Panc1 (cell line): ENCODE results near the gene RASA3. TPM values are rescaled to one million over a fixed set of nuclear protein-coding genes. Genes with fewer than 3 reads are reported as not detected.

Source experiments
- ATAC-seq: fragments of 200-7000 bp; cut with Tn5 transposase; 2 replicates; pipeline ENCODE4 v1.9.1; 2020; ENCODE audit warnings: mild to moderate bottlenecking, moderate library complexity
- BruUV-seq: library from RNA; stranded (reverse); fragments of 400-500 nt; replicated peaks from 2 replicates; lab custom pipeline; 2021; lab: Mats Ljungman, UMichigan
- CTCF ChIA-PET: fragments of 300-600 bp; sonication (Branson Sonifier 250); formaldehyde crosslinking; loops from one replicate; lab custom pipeline; 2022; ENCODE audit warnings: antibody characterized with exemption; lab: Charles Lee
- POLR2A ChIA-PET: fragments of 300-600 bp; sonication (Branson Sonifier 250); formaldehyde crosslinking; loops from one replicate; lab custom pipeline; 2022; ENCODE audit warnings: antibody characterized with exemption; lab: Charles Lee
- DNase-seq: peaks from one replicate; pipeline ENCODE4 v3.0.0-alpha.2; 2010; ENCODE audit warnings: low read depth, low spot score
- H3K27ac ChIP-seq: 2 replicates; pipeline ENCODE4 v1.5.1; 2011; ENCODE audit warnings: mild to moderate bottlenecking, low read length, inconsistent platforms
- H3K27me3 ChIP-seq: fragments of 200-500 bp; sonication (Bioruptor generic); 2 replicates; pipeline ENCODE4 v1.6.0; 2014; ENCODE audit warnings: low read length, inconsistent platforms; ENCODE audit not compliant: control insufficient read depth, insufficient read depth
- H3K36me3 ChIP-seq: fragments of 200-500 bp; sonication (Bioruptor generic); 2 replicates; pipeline ENCODE4 v1.5.1; 2014; ENCODE audit warnings: inconsistent platforms, mild to moderate bottlenecking, low read length, moderate library complexity; ENCODE audit not compliant: control insufficient read depth, insufficient read depth
- H3K4me1 ChIP-seq: 2 replicates; pipeline ENCODE4 v1.5.1; 2011; ENCODE audit warnings: inconsistent platforms, mild to moderate bottlenecking, low read length, moderate library complexity; ENCODE audit not compliant: control insufficient read depth, insufficient read depth
- H3K4me3 ChIP-seq, 2 experiments: 2 replicates each; pipeline ENCODE4 v1.5.1; 2011 to 2012; ENCODE audit warnings: low read depth in 2 of 2, low read length in 2 of 2, mild to moderate bottlenecking in 2 of 2, inconsistent platforms in 1 of 2, moderate library complexity in 1 of 2
- H3K9me3 ChIP-seq: fragments of 200-500 bp; sonication (Bioruptor generic); 2 replicates; pipeline ENCODE4 v1.5.1; 2014; ENCODE audit warnings: low read depth, mild to moderate bottlenecking, inconsistent platforms, low read length, moderate library complexity; ENCODE audit not compliant: control insufficient read depth, insufficient read depth
- CTCF ChIP-seq: fragments of 450-650 bp; IDR thresholded peaks from 2 replicates; pipeline ENCODE4 v1.5.1; 2017; ENCODE audit warnings: mild to moderate bottlenecking
- POLR2AphosphoS5 ChIP-seq: IDR thresholded peaks from 2 replicates; pipeline ENCODE4 v1.6.1; 2012; ENCODE audit warnings: mild to moderate bottlenecking, low read depth, low read length, moderate library complexity
- REST ChIP-seq, 2 experiments: IDR thresholded peaks; 2 replicates each; pipeline ENCODE4 v1.6.1; 2011 to 2012; ENCODE audit warnings: low read depth in 2 of 2, control low read depth in 1 of 2, low read length in 1 of 2, mild to moderate bottlenecking in 1 of 2, moderate library complexity in 1 of 2; ENCODE audit not compliant: insufficient read depth in 1 of 2
- SIN3A ChIP-seq: IDR thresholded peaks from 2 replicates; pipeline ENCODE4 v1.6.1; 2012; ENCODE audit warnings: low read depth, mild to moderate bottlenecking, low read length, moderate library complexity, borderline replicate concordance; ENCODE audit not compliant: insufficient read depth
- TCF7L2 ChIP-seq: IDR thresholded peaks from 2 replicates; pipeline ENCODE4 v1.6.1; 2011; ENCODE audit warnings: mild to moderate bottlenecking, low read depth, low read length, inconsistent platforms
- in situ Hi-C: cut with HindIII; loops from 2 replicates; pipeline ENCODE4 v1.10.0; 2016; ENCODE audit warnings: low sequenced_read_pairs, low pct_unique_long_range_greater_than_20kb
- intact Hi-C: fragments of 100-400 bp; cut with micrococcal nuclease; formaldehyde crosslinking; loops from one replicate; pipeline ENCODE4 v1.10.0; 2022; ENCODE audit not compliant: unreplicated experiment
- total RNA-seq: library from RNA; stranded (reverse); gene quantifications from one replicate; pipeline ENCODE4 v1.2.1, GENCODE V29; 2021; ENCODE audit not compliant: unreplicated experiment

Gene RASA3
- total RNA-seq, 1 experiment from 2014 or later, result 33.7 TPM

DNA sequence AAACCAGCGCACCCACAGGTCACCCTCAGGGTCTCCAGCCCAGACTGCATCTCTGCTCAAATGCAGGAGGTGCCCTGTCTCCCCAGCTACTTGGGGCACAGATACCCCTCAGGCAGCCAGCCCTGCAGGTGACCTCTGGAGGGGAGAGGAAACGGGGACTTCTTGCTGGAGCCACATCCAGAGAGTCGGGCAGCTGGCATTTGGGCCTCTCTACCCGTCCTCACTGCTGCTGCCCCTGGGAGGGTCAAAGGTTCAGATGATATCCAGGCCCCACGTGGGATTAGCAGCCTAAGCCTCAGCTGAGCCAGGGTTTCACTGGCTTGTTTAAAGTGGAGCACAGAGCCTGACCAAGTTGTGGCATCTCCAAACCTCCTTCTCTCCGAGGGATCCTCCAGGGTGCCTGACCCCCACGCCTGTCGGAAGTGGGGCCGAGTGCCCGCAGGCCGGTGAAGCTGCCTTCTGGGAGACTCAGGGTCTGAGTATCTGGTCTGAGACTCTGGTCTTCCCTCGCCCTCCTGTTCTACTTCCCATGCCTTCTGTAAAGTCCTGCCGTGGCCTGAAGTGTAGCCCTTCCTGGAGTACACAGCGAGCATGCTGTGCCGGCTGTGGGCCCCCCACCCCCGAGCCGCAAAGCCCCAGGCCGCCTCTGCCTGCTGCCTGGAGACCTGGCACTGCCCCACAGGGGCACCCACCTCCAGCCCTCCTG lies 2.1 kb downstream of the RASA3 start:
- intact Hi-C loops, result no loop called here
- no TSS peak for BruUV-seq
- Histone ChIP-seq H3K36me3 (no peaks in the 10 kb centered on the region), H3K4me3 (peak overlapping the region; percentile 81 to 85), H3K27ac (peak overlapping the region; percentile 95), H3K9me3 (no peaks in the 10 kb centered on the region), H3K4me1 (peaks cover 50% of the 10 kb centered on the region), H3K27me3 (no peaks in the 10 kb centered on the region)
- TF ChIP-seq POLR2AphosphoS5 (no peak), SIN3A (no peak), REST (IDR thresholded peaks at IDR 0.05; ENCODE audit: insufficient read depth in 1 of 2, low read depth in 2 of 2, low read length in 1 of 2) (no peak), CTCF (no peak), TCF7L2 (no peak)
- ATAC-seq (no peak), DNase-seq (no peak)
- CTCF ChIA-PET, result no interaction called here
- POLR2A ChIA-PET, result interaction anchor here (0.7 kb wide), 1 partner anchor 37 kb away, joined by 3 read pairs; no protein-coding TSS in a partner anchor
- in situ Hi-C loops, result no loop called here

- Histone ChIP-seq H3K4me3 (peak overlapping the region; percentile 81 to 85), H3K36me3 (no peaks in the 10 kb centered on the region), H3K9me3 (no peaks in the 10 kb centered on the region), H3K27me3 (no peaks in the 10 kb centered on the region), H3K27ac (peak overlapping the region; percentile 95), H3K4me1 (peaks cover 52% of the 10 kb centered on the region)
- ATAC-seq (no peak), DNase-seq (no peak)
- no TSS peak for BruUV-seq
- ChIA-PET CTCF (no interaction called here), POLR2A (interaction anchor here (0.7 kb wide), 1 partner anchor 37 kb away, joined by 3 read pairs; no protein-coding TSS in a partner anchor)
- intact Hi-C loops (loop anchor here (5.0 kb wide), 1 partner anchor 98 kb away; no protein-coding TSS in a partner anchor), in situ Hi-C loops (no loop called here)
- no peak for TF ChIP-seq POLR2AphosphoS5
- no peak for TF ChIP-seq TCF7L2
- no peak for TF ChIP-seq REST (IDR thresholded peaks at IDR 0.05; ENCODE audit: insufficient read depth in 1 of 2, low read depth in 2 of 2, low read length in 1 of 2)
- no peak for TF ChIP-seq SIN3A
- TF ChIP-seq CTCF, result no peak
Observed at GRCh38 chr13:114129649-114130062, 2.8 kb downstream of the RASA3 start.
